ENCODE measurements around the gene RAB1A.
"Not testable (repeated sequence)": the region's sequence is repeated elsewhere in the genome, so short reads cannot be mapped to it uniquely, and the experiment has no call there.

RAB1A gene

DNA sequence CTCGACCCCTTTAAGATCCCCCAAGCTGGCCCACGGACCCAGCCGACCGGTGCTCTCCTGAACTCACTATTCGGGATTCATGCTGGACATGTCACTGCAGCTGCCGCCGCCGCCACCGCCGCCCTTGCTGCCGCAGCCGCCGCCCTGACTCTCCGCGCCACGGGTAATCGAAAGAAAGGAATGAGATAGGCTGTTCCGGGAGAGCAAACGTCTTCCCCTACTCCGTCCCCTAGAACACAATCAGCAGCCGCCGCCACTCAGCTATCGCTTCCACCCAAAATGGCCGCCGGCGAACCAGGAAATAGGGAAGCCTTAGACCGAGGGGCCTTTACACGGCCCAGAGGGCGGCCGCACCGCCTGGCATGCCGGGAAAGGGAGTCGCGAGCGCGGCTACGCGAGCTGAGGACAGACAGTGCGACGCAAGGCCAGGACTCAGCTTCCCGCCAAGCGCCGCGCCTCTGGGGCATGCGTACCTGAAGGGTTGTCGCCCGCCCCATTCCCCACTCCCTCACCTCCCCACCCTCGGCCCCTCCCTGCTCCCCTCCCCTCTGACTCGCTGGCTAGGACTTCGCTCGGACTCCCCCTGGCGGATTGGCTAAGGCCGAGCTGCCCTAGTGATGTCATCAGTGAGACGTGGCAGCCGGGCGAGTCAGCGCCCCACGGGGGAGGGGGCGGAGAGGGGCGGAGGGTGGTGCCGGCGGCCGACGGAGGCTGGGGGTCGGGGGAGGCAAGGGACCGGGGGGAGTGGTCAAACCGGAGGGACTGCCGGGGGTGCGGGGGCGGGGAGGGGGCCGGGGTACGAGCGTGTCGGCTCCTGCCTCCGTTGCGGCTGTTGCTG is at the start of gene RAB1A:
Gene RAB1A, minus strand, starts transcription at position 281 of the 838 bp plus-strand sequence. Its CDS starts 191 bp downstream, at position 90.
- DNase-seq (ENCODE audit: low read depth in 3 of 3) = peak; percentile 96 to 99 (median 99)

GRCh38 chr2:65177751-65178442 is 48.0 kb upstream of the RAB1A start:
- DNase-seq (ENCODE audit: low read depth in 3 of 3) = no peak

- DNase-seq (ENCODE audit: low read depth in 3 of 3) = no peak
Observed at GRCh38 chr2:65175894-65176530, 46.1 kb upstream of the RAB1A start.

- DNase-seq (ENCODE audit: low read depth in 3 of 3) = not testable (repeated sequence)
Observed at GRCh38 chr2:65174031-65174430, 44.1 kb upstream of the RAB1A start.

- DNase-seq (ENCODE audit: low read depth in 3 of 3) = no peak
Observed at GRCh38 chr2:65172994-65173790, 43.3 kb upstream of the RAB1A start.

- not testable (repeated sequence) for DNase-seq (ENCODE audit: low read depth in 3 of 3)
Observed at GRCh38 chr2:65170611-65171477, 40.9 kb upstream of the RAB1A start.

DNA sequence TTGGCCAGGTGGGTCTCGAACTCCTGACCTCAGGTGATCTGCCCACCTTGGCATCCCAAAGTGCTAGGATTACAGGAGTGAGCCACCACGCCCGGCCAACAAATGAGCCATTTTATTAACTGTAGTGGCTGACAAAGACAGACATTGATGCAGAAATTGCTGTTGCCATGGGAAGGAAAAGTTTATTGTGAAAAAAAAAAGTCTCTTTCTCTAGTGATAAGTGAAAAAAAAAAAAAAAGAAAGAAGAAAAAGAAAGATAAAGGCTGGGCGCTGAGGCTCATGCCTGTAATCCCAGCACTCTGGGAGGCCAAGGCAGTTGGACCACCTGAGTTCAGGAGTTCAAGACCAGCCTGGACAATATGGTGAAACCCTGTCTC is 39.8 kb upstream of the RAB1A start:
- DNase-seq (ENCODE audit: low read depth in 3 of 3) = no peak

- no peak for DNase-seq (ENCODE audit: low read depth in 3 of 3)
Observed at GRCh38 chr2:65165558-65165957, 35.7 kb upstream of the RAB1A start.

DNA sequence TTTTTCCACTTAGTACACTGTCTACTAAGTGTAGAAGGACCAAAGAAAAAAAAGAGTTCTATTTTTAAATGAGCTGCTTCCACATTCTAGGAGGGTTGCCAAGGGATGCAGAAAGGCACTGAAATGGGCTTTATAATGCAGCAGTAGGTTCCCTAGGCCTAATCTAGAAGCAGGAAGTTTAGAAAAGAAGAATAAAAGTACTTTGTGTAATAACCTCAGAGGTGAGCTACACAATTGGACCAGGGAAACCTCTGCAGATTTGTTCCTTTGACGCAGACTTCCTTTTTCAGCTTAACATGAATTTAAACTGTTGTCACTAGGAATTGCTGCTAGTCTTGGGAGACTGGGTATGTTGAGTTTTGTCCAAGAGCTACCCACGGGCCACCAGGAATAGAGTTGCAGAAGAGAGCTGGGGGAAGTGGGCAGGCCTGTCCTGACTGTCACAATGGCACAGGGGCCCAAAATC is 34.6 kb upstream of the RAB1A start:
- no peak for DNase-seq (ENCODE audit: low read depth in 3 of 3)

DNA sequence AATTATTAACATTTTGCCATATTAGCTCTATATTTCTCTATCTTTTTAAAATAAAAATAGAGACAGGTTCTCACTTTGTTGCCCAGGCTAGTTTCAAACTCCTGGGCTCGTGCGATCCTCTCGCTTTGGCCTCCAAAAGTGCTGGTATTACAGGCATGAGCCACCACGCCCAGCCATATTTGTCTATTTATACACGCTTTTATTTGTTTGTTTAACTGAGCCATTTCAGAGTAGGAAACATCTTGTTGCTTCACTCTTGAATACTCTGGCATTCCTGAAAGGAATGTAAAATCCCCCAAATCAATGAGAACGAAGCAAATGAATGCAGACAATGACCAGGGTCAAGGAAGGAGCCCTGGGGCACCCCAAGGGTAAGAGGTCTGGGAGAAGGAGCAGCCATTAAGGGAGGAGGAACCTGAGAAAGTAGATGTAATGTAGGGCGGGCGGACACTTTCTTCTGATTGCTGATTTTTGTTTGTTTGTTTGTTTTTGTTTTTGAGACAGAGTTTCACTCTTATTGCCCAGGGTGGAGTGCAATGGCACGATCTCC is 31.7 kb upstream of the RAB1A start:
- DNase-seq (ENCODE audit: low read depth in 3 of 3) = no peak

DNA sequence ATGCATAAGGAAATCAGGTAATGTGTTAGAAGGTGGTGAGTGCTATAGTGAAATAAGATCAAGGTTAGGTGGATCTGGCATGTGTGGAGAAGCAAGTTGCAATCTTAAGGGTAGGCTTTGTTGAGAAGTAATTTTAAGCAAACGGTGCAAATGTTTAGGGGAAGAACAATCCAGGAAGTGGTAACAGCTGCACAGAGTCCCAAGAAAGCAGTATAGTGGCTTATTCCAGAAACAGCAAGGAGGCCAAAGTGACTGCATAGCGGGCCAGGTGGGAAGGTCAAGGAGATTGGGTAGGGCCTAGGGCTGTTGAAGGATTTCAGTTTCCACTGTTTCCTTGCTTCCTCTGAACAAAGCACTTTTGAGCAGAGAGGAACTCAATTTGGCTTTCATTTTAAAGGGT is 30.0 kb upstream of the RAB1A start:
- no peak for DNase-seq (ENCODE audit: low read depth in 3 of 3)

GRCh38 chr2:65159261-65159660 is 29.4 kb upstream of the RAB1A start:
- DNase-seq (ENCODE audit: low read depth in 3 of 3) = no peak

GRCh38 chr2:65158557-65158956 is 28.7 kb upstream of the RAB1A start:
- no peak for DNase-seq (ENCODE audit: low read depth in 3 of 3)

DNA sequence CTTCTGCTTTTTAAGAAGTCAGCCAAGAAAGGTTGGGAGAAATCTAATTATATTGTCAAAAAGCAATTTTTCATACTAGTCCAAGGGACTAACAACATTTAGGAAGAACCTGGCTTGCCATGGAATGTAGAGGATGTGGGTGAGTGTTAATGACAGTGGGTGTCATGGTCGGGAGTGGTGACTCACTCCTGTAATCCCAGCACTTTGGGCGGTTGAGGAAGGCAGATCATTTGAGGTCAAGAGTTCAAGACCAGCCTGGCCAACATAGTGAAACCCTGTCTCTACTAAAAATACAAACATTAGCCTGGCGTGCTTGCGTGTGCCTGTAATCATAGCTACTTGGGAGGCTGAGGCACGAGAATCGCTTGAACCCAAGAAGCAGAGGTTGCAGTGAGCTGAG is 27.9 kb upstream of the RAB1A start:
- not testable (repeated sequence) for DNase-seq (ENCODE audit: low read depth in 3 of 3)

DNA sequence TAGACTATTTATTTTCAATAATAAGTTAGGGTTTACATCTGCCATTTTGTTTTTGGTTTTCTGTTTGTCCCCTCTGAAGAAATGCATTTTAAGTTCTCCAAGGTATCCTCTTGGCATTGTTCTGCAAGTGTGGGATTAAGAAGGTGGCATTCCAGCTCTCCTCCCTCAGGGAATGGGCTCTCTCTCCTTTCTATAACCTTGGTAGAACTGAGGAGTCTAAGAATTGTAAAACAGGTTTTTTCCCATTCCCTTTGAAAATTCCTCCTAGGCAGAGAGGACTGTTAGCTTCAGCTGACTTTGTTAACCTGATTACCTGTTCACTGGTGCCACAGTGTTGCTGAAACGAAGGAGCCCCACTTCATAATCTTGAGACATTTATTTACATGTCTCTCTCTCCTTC is 26.1 kb upstream of the RAB1A start:
- no peak for DNase-seq (ENCODE audit: low read depth in 3 of 3)

DNA sequence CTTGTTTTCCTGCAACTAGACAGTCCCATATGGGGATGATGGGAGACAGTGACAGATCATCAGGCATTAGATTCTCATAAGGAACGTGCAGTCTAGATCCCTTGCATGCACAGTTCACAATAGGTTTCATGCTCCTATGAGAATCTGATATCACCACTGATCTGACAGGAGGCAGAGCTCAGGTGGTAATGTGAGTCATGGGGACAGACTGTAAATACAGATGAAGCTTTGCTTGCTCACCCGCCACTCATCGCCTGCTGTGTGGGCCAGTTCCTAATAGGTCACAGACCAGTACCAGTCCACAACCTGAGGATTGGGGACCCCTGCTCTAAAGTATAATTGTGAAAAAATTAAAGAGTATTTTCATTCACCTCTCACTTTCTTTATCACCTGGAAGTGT is 23.6 kb upstream of the RAB1A start:
- DNase-seq (ENCODE audit: low read depth in 3 of 3) = no peak

DNA sequence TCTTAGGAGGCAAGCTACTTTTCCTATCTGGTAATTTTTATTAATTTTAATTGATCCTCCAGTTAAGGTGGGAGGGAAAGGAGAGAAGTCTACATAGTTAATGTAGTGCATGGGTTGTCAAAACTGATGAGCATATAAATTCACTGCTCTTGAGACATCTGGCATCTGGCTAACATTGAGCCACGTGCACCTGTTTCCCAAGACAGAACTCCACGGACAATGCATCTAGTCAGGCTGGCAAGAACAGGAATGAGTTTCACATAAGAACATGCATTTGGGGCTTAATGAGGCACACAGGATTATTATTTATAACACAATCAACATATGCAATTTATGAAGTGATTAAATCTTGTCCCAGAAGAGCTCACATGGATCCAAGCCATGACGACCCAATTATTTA is 16.2 kb upstream of the RAB1A start:
- no peak for DNase-seq (ENCODE audit: low read depth in 3 of 3)

DNA sequence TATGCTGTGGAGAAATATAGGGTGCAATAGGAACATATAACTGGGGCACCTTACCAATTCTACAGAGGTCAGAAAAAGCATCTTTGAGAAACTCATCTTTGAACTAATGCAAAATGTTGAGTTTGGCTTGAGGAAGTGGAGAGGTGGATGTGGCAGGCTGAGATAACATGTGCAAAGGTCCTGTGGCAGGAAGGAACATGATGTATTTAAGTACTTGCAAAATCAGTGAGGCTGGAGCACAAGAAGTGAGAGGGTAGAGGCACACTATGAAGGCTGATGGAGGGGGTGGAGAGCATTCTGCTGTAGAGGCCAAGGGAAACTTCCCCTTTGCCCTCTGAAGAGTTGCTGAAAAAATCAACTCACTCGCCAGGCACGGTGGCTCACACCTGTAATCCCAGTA is 14.7 kb upstream of the RAB1A start:
- no peak for DNase-seq (ENCODE audit: low read depth in 3 of 3)

DNA sequence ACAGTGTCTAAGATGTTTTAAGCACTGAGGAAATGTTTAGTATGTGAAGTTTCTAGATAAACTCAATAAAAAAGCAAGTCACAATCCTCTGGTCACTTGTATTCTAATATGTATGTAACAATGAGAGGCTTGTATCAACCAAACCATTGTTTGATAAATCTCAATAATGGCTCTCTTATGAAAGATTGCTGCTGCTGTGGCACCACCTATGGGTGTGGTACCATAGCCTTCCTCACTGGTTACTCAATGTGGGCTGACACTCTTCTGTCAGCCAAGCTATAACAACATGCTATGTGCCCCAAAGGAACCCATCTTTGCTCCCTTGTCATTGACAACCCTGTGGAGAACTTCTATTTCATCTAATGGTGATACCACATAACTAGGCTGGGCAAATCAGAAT is 12.6 kb upstream of the RAB1A start:
- DNase-seq (ENCODE audit: low read depth in 3 of 3) = no peak

- no peak for DNase-seq (ENCODE audit: low read depth in 3 of 3)
Observed at GRCh38 chr2:65137197-65137775, 7.4 kb upstream of the RAB1A start.

Measured in stimulated activated CD4-positive, alpha-beta T cell treated with anti-CD3 and anti-CD28 coated beads, TNF-alpha, amount 100 ng/mL, for 48 hours (primary cell).